ENCODE measurements around the gene TRIM44.

DNA sequence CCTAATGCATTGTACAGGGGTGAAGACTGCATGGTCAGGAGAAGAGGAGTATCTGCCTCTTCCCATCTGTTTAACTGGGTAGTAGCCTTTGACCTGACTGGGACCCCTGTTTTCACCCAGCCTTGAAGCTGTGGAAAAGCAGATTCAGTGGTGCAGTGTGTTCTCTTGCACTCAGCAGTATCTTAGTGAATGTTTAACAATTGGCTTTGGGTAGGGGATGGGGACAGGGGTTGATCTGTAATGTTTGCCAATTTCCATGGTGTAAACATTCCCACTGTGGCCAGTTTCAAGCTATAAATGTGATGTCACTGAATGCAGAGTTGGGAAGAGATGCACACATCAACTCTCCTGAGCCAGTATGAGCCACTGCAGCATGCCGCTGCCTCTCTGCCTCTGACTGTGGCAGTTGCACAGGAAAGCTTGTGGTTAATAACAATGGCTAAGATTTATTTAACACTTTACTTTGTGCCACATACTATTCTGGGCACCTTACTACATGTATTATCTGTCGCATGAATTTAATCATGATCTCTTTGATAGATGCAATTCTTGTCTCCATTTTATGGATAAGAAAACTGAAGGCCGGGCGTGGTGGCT, 28.6 kb upstream of the TRIM44 start:
- TF ChIP-seq POLR2A (IDR thresholded peaks at IDR 0.05) (no peak), EP300 (IDR thresholded peaks at IDR 0.05) (no peak), POLR2AphosphoS5 (IDR thresholded peaks at IDR 0.05) (no peak)
- TF ChIP-seq, protein P1, sequence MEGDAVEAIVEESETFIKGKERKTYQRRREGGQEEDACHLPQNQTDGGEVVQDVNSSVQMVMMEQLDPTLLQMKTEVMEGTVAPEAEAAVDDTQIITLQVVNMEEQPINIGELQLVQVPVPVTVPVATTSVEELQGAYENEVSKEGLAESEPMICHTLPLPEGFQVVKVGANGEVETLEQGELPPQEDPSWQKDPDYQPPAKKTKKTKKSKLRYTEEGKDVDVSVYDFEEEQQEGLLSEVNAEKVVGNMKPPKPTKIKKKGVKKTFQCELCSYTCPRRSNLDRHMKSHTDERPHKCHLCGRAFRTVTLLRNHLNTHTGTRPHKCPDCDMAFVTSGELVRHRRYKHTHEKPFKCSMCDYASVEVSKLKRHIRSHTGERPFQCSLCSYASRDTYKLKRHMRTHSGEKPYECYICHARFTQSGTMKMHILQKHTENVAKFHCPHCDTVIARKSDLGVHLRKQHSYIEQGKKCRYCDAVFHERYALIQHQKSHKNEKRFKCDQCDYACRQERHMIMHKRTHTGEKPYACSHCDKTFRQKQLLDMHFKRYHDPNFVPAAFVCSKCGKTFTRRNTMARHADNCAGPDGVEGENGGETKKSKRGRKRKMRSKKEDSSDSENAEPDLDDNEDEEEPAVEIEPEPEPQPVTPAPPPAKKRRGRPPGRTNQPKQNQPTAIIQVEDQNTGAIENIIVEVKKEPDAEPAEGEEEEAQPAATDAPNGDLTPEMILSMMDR (IDR thresholded peaks at IDR 0.05), result no peak
